Lower leg skin (tissue), 4 donors: ENCODE data around the gene SSB. TPM values are rescaled to one million over a fixed set of nuclear protein-coding genes. Genes with fewer than 3 reads are reported as not detected.

Experiments used
- DNase-seq, 2 donors: peaks; one replicate each; pipeline ENCODE4 v3.0.0-alpha.2; 2019; ENCODE audit warnings: low spot score in 2 of 2
- H3K4me3 ChIP-seq: fragments of 200-600 bp; sonication (generic); 2 replicates; pipeline ENCODE4 v1.5.1; 2017; ENCODE audit warnings: mild to moderate bottlenecking, low read depth; ENCODE audit not compliant: poor library complexity, severe bottlenecking
- POLR2A ChIP-seq, 2 donors: fragments of 450-650 bp; IDR thresholded peaks; one replicate each; pipeline ENCODE4 v1.6.1; 2016 to 2017; ENCODE audit warnings: antibody characterized with exemption in 2 of 2, mild to moderate bottlenecking in 1 of 2, moderate library complexity in 1 of 2
- WGBS, 2 donors: methylation state at CpG; one replicate each; pipeline ENCODE4 v1.1.5; 2018; 5-methylcytosine and 5-hydroxymethylcytosine counted together
- intact Hi-C: fragments of 100-400 bp; cut with DNase I; formaldehyde crosslinking; loops from one replicate; pipeline ENCODE4 v1.15.0; 2023; ENCODE audit warnings: low total_unique reads
- total RNA-seq, 4 donors: library from RNA; depleted of rRNA; stranded (reverse); fragments of >200 nt; gene quantifications; one replicate each; pipeline ENCODE4 v1.1.0, GENCODE V29; 2016
- TF ChIP-seq, protein P1 (sequence below), 3 donors: fragments of 450-650 bp; IDR thresholded peaks; one replicate each; pipeline ENCODE4 v1.5.1; 2016; ENCODE audit warnings: antibody characterized with exemption in 3 of 3, mild to moderate bottlenecking in 3 of 3, moderate library complexity in 2 of 3

The SSB gene
- total RNA-seq, 4 donors from 2014 or later, result 29.1 to 40.0 (median 38.2) TPM

DNA sequence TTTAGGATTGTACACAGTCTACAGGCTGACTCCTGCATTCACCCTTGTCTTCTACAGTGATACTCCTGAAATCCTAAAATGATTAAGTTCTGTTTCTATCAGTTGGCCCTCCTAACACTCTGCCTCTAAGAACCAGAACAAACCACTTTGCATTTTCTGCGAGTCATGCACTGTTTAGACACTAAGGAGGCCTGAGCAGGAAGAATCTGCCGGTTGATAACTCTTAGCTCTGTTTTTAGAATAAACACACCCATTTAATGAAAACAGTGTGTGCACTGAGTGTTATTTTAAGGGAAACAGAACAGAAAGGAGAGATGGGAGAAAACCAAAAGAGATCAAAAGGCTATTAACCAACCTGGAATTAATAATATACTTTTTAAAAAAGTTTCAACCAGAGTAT is 22.9 kb upstream of the SSB start:
- 31 to 40% methylated on average over 2 of the region's 2 CpGs for WGBS, 2 donors
- no peak for TF ChIP-seq POLR2A (IDR thresholded peaks at IDR 0.05)
- TF ChIP-seq, protein P1, sequence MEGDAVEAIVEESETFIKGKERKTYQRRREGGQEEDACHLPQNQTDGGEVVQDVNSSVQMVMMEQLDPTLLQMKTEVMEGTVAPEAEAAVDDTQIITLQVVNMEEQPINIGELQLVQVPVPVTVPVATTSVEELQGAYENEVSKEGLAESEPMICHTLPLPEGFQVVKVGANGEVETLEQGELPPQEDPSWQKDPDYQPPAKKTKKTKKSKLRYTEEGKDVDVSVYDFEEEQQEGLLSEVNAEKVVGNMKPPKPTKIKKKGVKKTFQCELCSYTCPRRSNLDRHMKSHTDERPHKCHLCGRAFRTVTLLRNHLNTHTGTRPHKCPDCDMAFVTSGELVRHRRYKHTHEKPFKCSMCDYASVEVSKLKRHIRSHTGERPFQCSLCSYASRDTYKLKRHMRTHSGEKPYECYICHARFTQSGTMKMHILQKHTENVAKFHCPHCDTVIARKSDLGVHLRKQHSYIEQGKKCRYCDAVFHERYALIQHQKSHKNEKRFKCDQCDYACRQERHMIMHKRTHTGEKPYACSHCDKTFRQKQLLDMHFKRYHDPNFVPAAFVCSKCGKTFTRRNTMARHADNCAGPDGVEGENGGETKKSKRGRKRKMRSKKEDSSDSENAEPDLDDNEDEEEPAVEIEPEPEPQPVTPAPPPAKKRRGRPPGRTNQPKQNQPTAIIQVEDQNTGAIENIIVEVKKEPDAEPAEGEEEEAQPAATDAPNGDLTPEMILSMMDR (IDR thresholded peaks at IDR 0.05), result no peak
- no peak overlapping the region for H3K4me3 ChIP-seq
- intact Hi-C loops, result no loop called here
- no peak for DNase-seq

DNA sequence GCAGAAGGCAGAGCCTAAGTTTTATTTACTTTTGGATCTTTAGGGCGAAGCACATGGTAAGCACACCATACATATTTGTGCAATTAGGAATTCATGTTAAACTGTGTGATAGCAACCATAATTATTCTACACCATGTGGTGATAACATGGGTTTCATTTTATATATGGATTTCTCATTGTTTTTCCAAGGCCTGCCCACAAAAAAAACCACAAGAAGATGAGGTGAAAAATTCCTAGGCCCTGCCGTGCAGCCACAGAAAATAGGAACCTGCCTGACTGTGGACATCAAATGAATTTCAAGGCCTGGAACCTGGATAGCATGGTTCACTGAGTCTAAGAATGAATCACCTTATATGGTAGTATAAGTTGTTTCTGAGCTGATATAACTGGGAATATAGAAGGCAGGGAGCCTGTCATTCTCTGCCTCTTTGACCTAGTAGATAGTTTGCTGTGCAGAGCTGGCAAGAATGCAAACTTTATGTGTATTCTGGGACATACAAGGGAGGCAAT is 22.4 kb upstream of the SSB start:
- TF ChIP-seq, protein P1 (IDR thresholded peaks at IDR 0.05), result no peak
- WGBS, 2 donors, result 30 to 73% methylated on average over 2 of the region's 2 CpGs
- intact Hi-C loops, result no loop called here
- DNase-seq, result no peak
- H3K4me3 ChIP-seq, result no peak overlapping the region

DNA sequence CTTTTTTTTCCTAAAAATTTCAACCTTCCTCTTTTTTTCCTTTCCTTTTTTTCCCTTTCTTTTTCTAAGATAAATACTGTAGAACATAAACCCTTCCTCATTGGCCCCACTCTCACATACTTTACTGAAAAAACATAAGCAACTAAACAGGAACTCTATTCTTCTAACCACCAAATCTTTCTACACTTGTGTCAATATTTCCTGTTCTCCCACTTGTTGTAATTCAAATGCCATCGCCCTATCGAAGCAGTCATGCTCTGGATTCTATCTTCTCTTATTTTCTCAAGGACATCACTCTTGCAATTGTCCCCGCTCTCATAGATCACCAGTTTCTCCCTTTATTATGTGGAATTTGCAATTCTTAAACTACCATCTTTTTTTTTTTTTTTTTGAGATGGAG is 20.2 kb upstream of the SSB start:
- DNase-seq, result no peak
- TF ChIP-seq, protein P1 (IDR thresholded peaks at IDR 0.05), result no peak
- no peak for TF ChIP-seq POLR2A (IDR thresholded peaks at IDR 0.05)
- H3K4me3 ChIP-seq, result no peak overlapping the region
- intact Hi-C loops, result no loop called here
- 87 to 91% methylated on average over 3 of the region's 3 CpGs for WGBS, 2 donors

DNA sequence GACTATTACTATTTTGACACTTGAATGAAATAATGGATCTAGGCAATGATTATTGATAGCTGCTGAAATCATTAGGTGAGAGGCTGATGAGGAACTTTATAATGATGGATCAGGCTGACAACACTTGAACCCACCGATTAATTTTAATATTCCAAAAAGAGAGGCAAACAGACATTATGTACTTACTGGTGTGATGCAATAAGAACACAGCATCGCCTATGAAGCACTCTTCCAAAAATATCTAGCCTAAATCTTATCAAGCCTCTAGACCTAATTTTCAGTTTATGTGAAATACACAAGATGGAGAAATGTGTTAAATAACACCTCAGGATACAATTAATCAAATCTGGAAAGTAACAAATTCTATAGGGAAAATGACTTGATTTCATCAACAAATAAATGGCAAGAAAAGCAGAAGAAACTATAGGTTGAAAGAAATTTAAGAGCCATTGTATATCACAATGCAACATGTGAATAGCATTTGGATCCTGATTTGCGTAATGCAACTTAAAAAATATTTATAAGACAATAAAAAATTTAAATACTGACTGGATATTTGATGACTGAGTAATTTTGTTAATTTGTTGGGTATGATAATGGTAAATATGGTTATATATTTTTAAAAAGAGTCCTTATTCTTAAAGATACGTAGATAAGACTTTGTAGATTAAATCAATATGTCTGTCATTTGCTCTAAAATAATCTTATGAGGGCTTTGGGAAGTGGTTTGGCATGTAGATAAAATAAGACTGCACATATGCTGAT is 17.2 kb upstream of the SSB start:
- no peak for DNase-seq
- TF ChIP-seq POLR2A (IDR thresholded peaks at IDR 0.05), result no peak
- TF ChIP-seq, protein P1 (IDR thresholded peaks at IDR 0.05), result no peak
- H3K4me3 ChIP-seq, result no peak overlapping the region
- WGBS, 2 donors, result 77 to 89% methylated on average over 4 of the region's 4 CpGs
- intact Hi-C loops, result no loop called here

DNA sequence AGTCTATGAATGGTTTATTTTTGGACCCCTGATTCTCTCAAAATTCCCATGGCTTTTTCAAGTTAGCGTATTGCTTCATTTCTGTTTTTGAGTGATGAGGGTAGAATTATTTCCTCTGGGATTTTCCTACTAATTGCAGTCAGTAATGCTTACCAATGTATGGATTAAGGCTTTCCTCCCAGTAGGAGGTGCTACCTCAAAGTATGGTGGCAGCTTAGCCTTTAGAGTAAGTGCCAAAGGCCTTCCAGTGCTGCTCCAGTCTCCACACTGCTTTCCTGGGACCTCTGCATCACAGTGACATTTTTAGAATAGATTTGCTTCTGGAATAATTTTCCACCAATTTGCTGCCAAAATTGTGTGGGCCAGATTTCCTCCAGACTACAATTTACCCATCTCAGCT is 16.2 kb upstream of the SSB start:
- WGBS, 2 donors, result 82 to 88% methylated on average over 1 of the region's 1 CpG
- intact Hi-C loops, result no loop called here
- no peak for DNase-seq
- TF ChIP-seq, protein P1 (IDR thresholded peaks at IDR 0.05), result no peak
- TF ChIP-seq POLR2A (IDR thresholded peaks at IDR 0.05), result no peak
- no peak overlapping the region for H3K4me3 ChIP-seq

DNA sequence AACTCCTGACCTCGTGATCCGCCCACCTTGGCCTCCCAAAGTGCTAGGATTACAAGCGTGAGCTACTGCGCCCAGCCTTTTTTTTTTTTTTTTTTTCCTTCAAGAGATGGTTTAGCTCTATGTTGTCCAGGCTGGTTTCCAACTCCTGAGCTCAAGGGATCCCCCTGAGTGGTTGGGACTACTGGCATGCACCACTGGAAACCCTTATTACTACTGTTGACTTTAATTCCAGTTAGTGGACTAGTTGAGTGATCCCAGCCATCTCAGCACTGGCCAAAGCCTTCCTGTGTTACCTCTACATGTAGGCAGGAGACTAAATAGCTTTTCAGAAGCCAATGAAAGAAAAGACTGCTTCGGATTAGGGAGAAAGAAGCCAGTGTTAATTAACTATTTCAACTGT is 8.1 kb upstream of the SSB start:
- WGBS, 2 donors, result 83 to 85% methylated on average over 5 of the region's 5 CpGs
- TF ChIP-seq POLR2A (IDR thresholded peaks at IDR 0.05), result no peak
- TF ChIP-seq, protein P1 (IDR thresholded peaks at IDR 0.05), result no peak
- no peak for DNase-seq
- no peak overlapping the region for H3K4me3 ChIP-seq
- intact Hi-C loops, result no loop called here
